Duodenal mucosa (tissue), 2 donors: Measurements from ENCODE around the gene HSF5.
A peak's percentile ranks its signal among the peaks of the same experiment; 100 is the strongest.

Experiments used
- H3K27ac ChIP-seq: one replicate; pipeline ENCODE4 v1.7.0; 2013; ENCODE audit warnings: low read depth, low read length
- H3K27me3 ChIP-seq, 2 donors: one replicate each; pipeline ENCODE4 v1.7.0; 2013; ENCODE audit warnings: low read length in 2 of 2, control low read depth in 1 of 2; ENCODE audit not compliant: insufficient read depth in 2 of 2, control insufficient read depth in 1 of 2
- H3K36me3 ChIP-seq, 2 donors: one replicate each; pipeline ENCODE4 v1.7.0; 2013; ENCODE audit warnings: low read length in 2 of 2, control low read depth in 1 of 2; ENCODE audit not compliant: insufficient read depth in 2 of 2, control insufficient read depth in 1 of 2
- H3K4me1 ChIP-seq, 2 donors: one replicate each; pipeline ENCODE4 v1.7.0; 2013; ENCODE audit warnings: low read length in 2 of 2, control low read depth in 1 of 2; ENCODE audit not compliant: insufficient read depth in 2 of 2, control insufficient read depth in 1 of 2
- H3K4me3 ChIP-seq, 2 donors: one replicate each; pipeline ENCODE4 v1.7.0; 2013; ENCODE audit warnings: low read length in 2 of 2, low read depth in 1 of 2
- H3K9ac ChIP-seq, 2 donors: one replicate each; pipeline ENCODE4 v1.7.0; 2013; ENCODE audit warnings: low read length in 2 of 2, low read depth in 1 of 2
- H3K9me3 ChIP-seq, 2 donors: one replicate each; pipeline ENCODE4 v1.7.0; 2013; ENCODE audit warnings: low read length in 2 of 2, control low read depth in 1 of 2; ENCODE audit not compliant: control insufficient read depth in 1 of 2

HSF5 gene

GRCh38 chr17:58394534-58395223 is 93.5 kb downstream of the HSF5 start:
- Histone ChIP-seq H3K9ac (no peak overlapping the region), H3K27me3 (no peaks in the 10 kb centered on the region), H3K4me3 (peak overlapping the region; percentile 0 to 19), H3K4me1 (peaks cover 56 to 72% of the 10 kb centered on the region in 2 donors), H3K27ac (peak overlapping the region; percentile 15), H3K36me3 (no peaks in the 10 kb centered on the region), H3K9me3 (no peaks in the 10 kb centered on the region)

- Histone ChIP-seq H3K9ac (peak overlapping the region; percentile 8 to 17), H3K27ac (no peak overlapping the region), H3K36me3 (no peaks in the 10 kb centered on the region), H3K4me3 (peak overlapping the region; percentile 12 to 31), H3K9me3 (no peaks in the 10 kb centered on the region), H3K27me3 (no peaks in the 10 kb centered on the region), H3K4me1 (peaks cover 62 to 73% of the 10 kb centered on the region in 2 donors)
Measured at GRCh38 chr17:58391302-58391984, 96.8 kb downstream of the HSF5 start.

- Histone ChIP-seq H3K9me3 (no peaks in the 10 kb centered on the region), H3K4me3 (no peak overlapping the region), H3K27ac (no peak overlapping the region), H3K4me1 (peaks cover 57 to 68% of the 10 kb centered on the region in 2 donors), H3K9ac (peak overlapping the region in 1 of 2 donors; percentile 17), H3K36me3 (no peaks in the 10 kb centered on the region), H3K27me3 (no peaks in the 10 kb centered on the region)
Measured at GRCh38 chr17:58390884-58391283, 97.3 kb downstream of the HSF5 start.

- no peaks in the 10 kb centered on the region for H3K27me3 ChIP-seq
- H3K27ac ChIP-seq = no peak overlapping the region
- H3K4me3 ChIP-seq = no peak overlapping the region
- peaks cover 57 to 71% of the 10 kb centered on the region in 2 donors for H3K4me1 ChIP-seq
- no peaks in the 10 kb centered on the region for H3K36me3 ChIP-seq
- no peaks in the 10 kb centered on the region for H3K9me3 ChIP-seq
- no peak overlapping the region for H3K9ac ChIP-seq
Measured at GRCh38 chr17:58388302-58389190, 99.7 kb downstream of the HSF5 start.

- H3K27me3 ChIP-seq = no peaks in the 10 kb centered on the region
- no peak overlapping the region for H3K4me3 ChIP-seq
- H3K36me3 ChIP-seq = no peaks in the 10 kb centered on the region
- H3K9ac ChIP-seq = no peak overlapping the region
- H3K9me3 ChIP-seq = no peaks in the 10 kb centered on the region
- H3K27ac ChIP-seq = no peak overlapping the region
- peaks cover 63 to 76% of the 10 kb centered on the region in 2 donors for H3K4me1 ChIP-seq
Measured at GRCh38 chr17:58387834-58388233, 100.4 kb downstream of the HSF5 start.

- Histone ChIP-seq H3K9ac (no peak overlapping the region), H3K4me1 (peaks cover 72 to 77% of the 10 kb centered on the region in 2 donors), H3K27me3 (no peaks in the 10 kb centered on the region), H3K4me3 (no peak overlapping the region), H3K9me3 (no peaks in the 10 kb centered on the region), H3K36me3 (no peaks in the 10 kb centered on the region), H3K27ac (no peak overlapping the region)
Measured at GRCh38 chr17:58386708-58387107, 101.5 kb downstream of the HSF5 start.

GRCh38 chr17:58385359-58385899 is 102.8 kb downstream of the HSF5 start:
- H3K4me3 ChIP-seq = no peak overlapping the region
- H3K27me3 ChIP-seq = no peaks in the 10 kb centered on the region
- no peaks in the 10 kb centered on the region for H3K9me3 ChIP-seq
- no peaks in the 10 kb centered on the region for H3K36me3 ChIP-seq
- H3K4me1 ChIP-seq = peaks cover 75 to 78% of the 10 kb centered on the region in 2 donors
- H3K9ac ChIP-seq = no peak overlapping the region
- no peak overlapping the region for H3K27ac ChIP-seq

- H3K4me3 ChIP-seq = no peak overlapping the region
- no peaks in the 10 kb centered on the region for H3K9me3 ChIP-seq
- no peaks in the 10 kb centered on the region for H3K27me3 ChIP-seq
- no peaks in the 10 kb centered on the region for H3K36me3 ChIP-seq
- H3K27ac ChIP-seq = no peak overlapping the region
- H3K4me1 ChIP-seq = peaks cover 73 to 79% of the 10 kb centered on the region in 2 donors
- H3K9ac ChIP-seq = no peak overlapping the region
Measured at GRCh38 chr17:58384897-58385296, 103.3 kb downstream of the HSF5 start.

GRCh38 chr17:58383892-58384462 is 104.2 kb downstream of the HSF5 start:
- H3K9ac ChIP-seq = peak overlapping the region in 1 of 2 donors; percentile 5
- no peaks in the 10 kb centered on the region for H3K27me3 ChIP-seq
- no peak overlapping the region for H3K4me3 ChIP-seq
- peaks cover 71 to 78% of the 10 kb centered on the region in 2 donors for H3K4me1 ChIP-seq
- H3K9me3 ChIP-seq = no peaks in the 10 kb centered on the region
- no peaks in the 10 kb centered on the region for H3K36me3 ChIP-seq
- H3K27ac ChIP-seq = no peak overlapping the region
